COLO829 (cell line): ENCODE results near the gene CEACAM8.
"Not testable (repeated sequence)": the region's sequence is repeated elsewhere in the genome, so short reads cannot be mapped to it uniquely, and the experiment has no call there.

ENCODE experiments used
- DNase-seq: peaks from one replicate; pipeline ENCODE4 v3.0.0; 2012; ENCODE audit warnings: low spot score

Gene CEACAM8

GRCh38 chr19:42544146-42544545 is 50.6 kb downstream of the CEACAM8 start:
- DNase-seq = no peak

- no peak for DNase-seq
Measured at GRCh38 chr19:42542791-42543190, 51.9 kb downstream of the CEACAM8 start.

GRCh38 chr19:42540071-42540553 is 54.6 kb downstream of the CEACAM8 start:
- DNase-seq = no peak

GRCh38 chr19:42538841-42539709 is 55.6 kb downstream of the CEACAM8 start:
- no peak for DNase-seq

GRCh38 chr19:42535276-42535675 is 59.4 kb downstream of the CEACAM8 start:
- not testable (repeated sequence) for DNase-seq

GRCh38 chr19:42534391-42534790 is 60.3 kb downstream of the CEACAM8 start:
- no peak for DNase-seq

- no peak for DNase-seq
Measured at GRCh38 chr19:42532891-42533290, 61.8 kb downstream of the CEACAM8 start.

GRCh38 chr19:42531313-42531712 is 63.4 kb downstream of the CEACAM8 start:
- DNase-seq = no peak
